IMR-90 (cell line): ENCODE data around the gene PLPP7. TPM values are rescaled to one million over a fixed set of nuclear protein-coding genes. Genes with fewer than 3 reads are reported as not detected.

Source experiments
- ATAC-seq: fragments of 200-7000 bp; cut with Tn5 transposase; 2 replicates; pipeline ENCODE4 v1.9.1; 2020; ENCODE audit warnings: low read depth, mild to moderate bottlenecking, moderate library complexity
- BruUV-seq: library from RNA; stranded (reverse); fragments of 400-500 nt; replicated peaks from 2 replicates; lab custom pipeline; 2021; lab: Mats Ljungman, UMichigan
- CTCF ChIA-PET: fragments of 300-600 bp; formaldehyde crosslinking; extraction: SDS; loops from one replicate; lab custom pipeline; 2021; ENCODE audit warnings: antibody characterized with exemption; lab: Yijun Ruan, JAX
- POLR2A ChIA-PET: fragments of 300-600 bp; sonication (Branson Sonifier 250); formaldehyde crosslinking; loops from one replicate; lab custom pipeline; 2022; ENCODE audit warnings: antibody characterized with exemption; ENCODE audit not compliant: unreplicated experiment; lab: Charles Lee
- DNase-seq: peaks from one replicate; pipeline ENCODE4 v3.0.0; 2013
- H2AFZ ChIP-seq: replicated peaks from 2 replicates; pipeline ENCODE3; 2013; ENCODE audit warnings: low read length, mild to moderate bottlenecking; ENCODE audit not compliant: poor library complexity
- H2AK5ac ChIP-seq: 2 replicates; pipeline ENCODE4 v1.6.1; 2013; ENCODE audit warnings: low read depth, low read length, inconsistent platforms
- H2AK9ac ChIP-seq: replicated peaks from 2 replicates; pipeline ENCODE3; 2013; ENCODE audit warnings: mild to moderate bottlenecking, low read depth, low read length, moderate library complexity; ENCODE audit not compliant: poor library complexity
- H2BK120ac ChIP-seq: 2 replicates; pipeline ENCODE4 v1.6.1; 2013; ENCODE audit warnings: low read depth, low read length, inconsistent platforms
- H2BK15ac ChIP-seq: 3 replicates; pipeline ENCODE4 v1.6.1; 2013; ENCODE audit warnings: low read depth, low read length, inconsistent platforms
- H2BK20ac ChIP-seq: 2 replicates; pipeline ENCODE4 v1.6.1; 2013; ENCODE audit warnings: low read depth, mild to moderate bottlenecking, inconsistent platforms, low read length, moderate library complexity
- H2BK5ac ChIP-seq: 2 replicates; pipeline ENCODE4 v1.6.1; 2013; ENCODE audit warnings: mild to moderate bottlenecking, low read depth, low read length, inconsistent platforms; ENCODE audit not compliant: poor library complexity, severe bottlenecking
- H3K14ac ChIP-seq: replicated peaks from 2 replicates; pipeline ENCODE4 v1.6.1; 2013; ENCODE audit warnings: low read depth, low read length, inconsistent platforms
- H3K18ac ChIP-seq: 2 replicates; pipeline ENCODE4 v1.6.1; 2013; ENCODE audit warnings: low read depth, low read length, control low read depth
- H3K23ac ChIP-seq: 2 replicates; pipeline ENCODE4 v1.6.1; 2013; ENCODE audit warnings: low read depth, low read length, inconsistent platforms
- H3K27ac ChIP-seq: 2 replicates; pipeline ENCODE4 v1.5.1; 2013; ENCODE audit warnings: mild to moderate bottlenecking, control low read depth, low read length; ENCODE audit not compliant: insufficient read depth
- H3K27me3 ChIP-seq: 2 replicates; pipeline ENCODE4 v1.6.1; 2013; ENCODE audit warnings: low read length; ENCODE audit not compliant: control insufficient read depth, insufficient read depth
- H3K36me3 ChIP-seq: 2 replicates; pipeline ENCODE4 v1.6.1; 2013; ENCODE audit warnings: low read length, mixed read lengths; ENCODE audit not compliant: control insufficient read depth, insufficient read depth
- H3K4ac ChIP-seq: 2 replicates; pipeline ENCODE4 v1.6.1; 2013; ENCODE audit warnings: low read depth, low read length, inconsistent platforms
- H3K4me1 ChIP-seq: 2 replicates; pipeline ENCODE4 v1.6.1; 2013; ENCODE audit warnings: low read length, mixed read lengths; ENCODE audit not compliant: control insufficient read depth, insufficient read depth
- H3K4me2 ChIP-seq: 2 replicates; pipeline ENCODE4 v1.6.1; 2013; ENCODE audit warnings: low read depth, mild to moderate bottlenecking, control low read depth, low read length, moderate library complexity
- H3K4me3 ChIP-seq: 2 replicates; pipeline ENCODE4 v1.5.1; 2013; ENCODE audit warnings: low read depth, mild to moderate bottlenecking, control low read depth, low read length, moderate library complexity; ENCODE audit not compliant: insufficient read depth
- H3K56ac ChIP-seq: 2 replicates; pipeline ENCODE4 v1.6.1; 2013; ENCODE audit warnings: low read length, inconsistent platforms; ENCODE audit not compliant: insufficient read depth; ENCODE audit errors: extremely low read depth
- H3K79me1 ChIP-seq, 2 experiments: 2 replicates each; pipeline ENCODE4 v1.6.1; 2013; ENCODE audit warnings: low read length in 2 of 2, inconsistent platforms in 1 of 2, low read depth in 1 of 2
- H3K9ac ChIP-seq: 2 replicates; pipeline ENCODE4 v1.6.1; 2013; ENCODE audit warnings: low read depth, low read length, control low read depth
- H3K9me1 ChIP-seq: 2 replicates; pipeline ENCODE4 v1.6.1; 2013; ENCODE audit warnings: low read length, inconsistent platforms; ENCODE audit not compliant: insufficient read depth
- H3K9me3 ChIP-seq: 2 replicates; pipeline ENCODE4 v1.6.1; 2013; ENCODE audit warnings: low read length; ENCODE audit not compliant: control insufficient read depth, insufficient read depth
- H4K20me1 ChIP-seq: 2 replicates; pipeline ENCODE4 v1.6.1; 2013; ENCODE audit warnings: low read length, inconsistent platforms; ENCODE audit not compliant: insufficient read depth
- H4K5ac ChIP-seq: 2 replicates; pipeline ENCODE4 v1.6.1; 2013; ENCODE audit warnings: mild to moderate bottlenecking, low read depth, low read length, control low read depth
- H4K8ac ChIP-seq, 2 experiments: 2 replicates each; pipeline ENCODE4 v1.6.1; 2013; ENCODE audit warnings: low read depth in 2 of 2, low read length in 2 of 2, control low read depth in 1 of 2, inconsistent platforms in 1 of 2
- H4K91ac ChIP-seq: 2 replicates; pipeline ENCODE4 v1.6.1; 2013; ENCODE audit warnings: low read depth, low read length, inconsistent platforms; ENCODE audit not compliant: insufficient read depth
- BHLHE40 ChIP-seq: fragments of 150-350 bp; IDR thresholded peaks from 2 replicates; pipeline ENCODE4 v1.6.1; 2016; ENCODE audit warnings: mild to moderate bottlenecking, low read depth, low read length
- CEBPB ChIP-seq: IDR thresholded peaks from 2 replicates; pipeline ENCODE4 v1.6.1; 2012; ENCODE audit warnings: low read depth, low read length, improper control_type of control experiment
- CHD1 ChIP-seq: IDR thresholded peaks from 2 replicates; pipeline ENCODE4 v1.6.1; 2012; ENCODE audit warnings: low read depth, low read length, improper control_type of control experiment
- FOS ChIP-seq: fragments of 150-350 bp; IDR thresholded peaks from 2 replicates; pipeline ENCODE4 v1.6.1; 2016; ENCODE audit warnings: low read depth, low read length
- MAFK ChIP-seq: IDR thresholded peaks from 2 replicates; pipeline ENCODE4 v1.6.1; 2012; ENCODE audit warnings: low read depth, low read length, improper control_type of control experiment
- MAZ ChIP-seq: IDR thresholded peaks from 2 replicates; pipeline ENCODE4 v1.6.1; 2012; ENCODE audit warnings: low read depth, mild to moderate bottlenecking, low read length, improper control_type of control experiment, moderate library complexity, borderline replicate concordance
- MXI1 ChIP-seq: IDR thresholded peaks from 2 replicates; pipeline ENCODE4 v1.6.1; 2012; ENCODE audit warnings: low read depth, mild to moderate bottlenecking, low read length, moderate library complexity, borderline replicate concordance
- NFE2L2 ChIP-seq: fragments of 150-350 bp; IDR thresholded peaks from 2 replicates; pipeline ENCODE4 v1.6.1; 2016; ENCODE audit warnings: low read depth, mild to moderate bottlenecking, low read length
- POLR2A ChIP-seq: IDR thresholded peaks from 2 replicates; pipeline ENCODE4 v1.6.1; 2012; ENCODE audit warnings: mild to moderate bottlenecking, low read depth, low read length
- RAD21 ChIP-seq: IDR thresholded peaks from 2 replicates; pipeline ENCODE4 v1.6.1; 2012; ENCODE audit warnings: low read length, improper control_type of control experiment
- RCOR1 ChIP-seq: IDR thresholded peaks from 2 replicates; pipeline ENCODE4 v1.6.1; 2012; ENCODE audit warnings: mild to moderate bottlenecking, low read length, improper control_type of control experiment; ENCODE audit not compliant: insufficient replicate concordance
- RFX5 ChIP-seq: IDR thresholded peaks from 2 replicates; pipeline ENCODE4 v1.8.0; 2012; ENCODE audit warnings: low read depth, mild to moderate bottlenecking, low read length, moderate library complexity
- SMC3 ChIP-seq: fragments of 150-350 bp; IDR thresholded peaks from 2 replicates; pipeline ENCODE4 v1.6.1; 2016; ENCODE audit warnings: low read depth, mild to moderate bottlenecking, antibody characterized with exemption, low read length, moderate library complexity
- WGBS, 2 experiments: methylation state at CpG; one replicate each; pipeline versions ENCODE4 v1.1.5 to v1.1.7; 2013; ENCODE audit warnings: missing lambda C conversion rate in 2 of 2; ENCODE audit not compliant: insufficient read length in 1 of 2; ENCODE audit errors: extremely low coverage in 2 of 2; 5-methylcytosine and 5-hydroxymethylcytosine counted together
- dilution Hi-C: fragments of 300-500 bp; cut with HindIII; formaldehyde crosslinking; loops from one replicate; pipeline ENCODE4 v1.14.3; 2018; ENCODE audit warnings: low sequenced_read_pairs; ENCODE audit not compliant: unreplicated experiment
- in situ Hi-C: fragments of 300-500 bp; cut with MboI; formaldehyde crosslinking; loops from 3 replicates; pipeline ENCODE4 v1.14.3; 2019; ENCODE audit warnings: low sequenced_read_pairs, inconsistent platforms, mixed read lengths
- intact Hi-C: fragments of 100-400 bp; cut with micrococcal nuclease; formaldehyde crosslinking; loops from 2 replicates; pipeline ENCODE4 v1.10.0; 2022
- polyA plus RNA-seq, 3 experiments: library from polyadenylated mRNA; depleted of rRNA; stranded (reverse); fragments of >200 nt; gene quantifications; 2 replicates each; pipeline ENCODE4 v1.2.3, GENCODE V29; 2012; ENCODE audit warnings: low replicate concordance in 1 of 3
- total RNA-seq: library from RNA; depleted of rRNA; stranded (reverse); fragments of >200 nt; gene quantifications from 2 replicates; pipeline ENCODE4 v1.2.3, GENCODE V29; 2012
- TF ChIP-seq, protein P1 (sequence below): fragments of 150-350 bp; IDR thresholded peaks from 2 replicates; pipeline ENCODE4 v1.6.1; 2016; ENCODE audit warnings: low read depth, mild to moderate bottlenecking, low read length, moderate library complexity, borderline replicate concordance
- TF ChIP-seq, protein P2 (sequence below): fragments of 150-350 bp; IDR thresholded peaks from 2 replicates; pipeline ENCODE4 v1.6.1; 2017; ENCODE audit warnings: mild to moderate bottlenecking, antibody characterized with exemption, low read length, low read depth
- TF ChIP-seq, protein P3 (sequence below): conservative IDR thresholded peaks from 2 replicates; pipeline ENCODE4 v1.5.1; 2012; ENCODE audit warnings: mild to moderate bottlenecking, low read depth, low read length, improper control_type of control experiment

Gene PLPP7
- total and polyA plus RNA-seq, 2 of the 4 experiments (the other 2 are of a cell fraction), result 0.54 to 1.2 TPM

DNA sequence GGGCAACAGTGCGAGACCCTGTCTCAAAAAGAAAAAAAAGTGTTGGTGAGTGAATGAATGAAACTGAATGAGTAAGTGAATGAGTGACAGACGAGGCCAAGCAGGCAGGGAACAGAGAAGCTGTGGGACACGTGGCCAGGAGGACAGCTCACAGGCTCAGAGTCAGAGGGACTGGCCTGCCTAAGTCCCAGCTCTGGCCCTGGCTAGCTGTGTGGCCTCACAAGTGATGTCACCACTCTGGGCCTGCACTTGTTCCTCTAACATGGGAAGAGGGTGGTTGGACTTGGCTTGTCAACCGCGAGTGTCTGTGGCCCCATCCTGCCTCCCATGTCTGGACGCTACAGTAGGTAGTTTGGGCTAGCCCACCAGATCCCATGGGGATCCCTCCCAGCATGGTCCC, 4.7 kb upstream of the PLPP7 start:
- H4K8ac ChIP-seq, result no peak overlapping the region
- H4K5ac ChIP-seq, result no peak overlapping the region
- BruUV-seq, result no TSS peak
- peaks cover 50% of the 10 kb centered on the region for H3K27me3 ChIP-seq
- H4K20me1 ChIP-seq, result no peaks in the 10 kb centered on the region
- H3K4me2 ChIP-seq, result no peak overlapping the region
- no peak for TF ChIP-seq CEBPB
- no peak for TF ChIP-seq RFX5
- TF ChIP-seq, protein P1, sequence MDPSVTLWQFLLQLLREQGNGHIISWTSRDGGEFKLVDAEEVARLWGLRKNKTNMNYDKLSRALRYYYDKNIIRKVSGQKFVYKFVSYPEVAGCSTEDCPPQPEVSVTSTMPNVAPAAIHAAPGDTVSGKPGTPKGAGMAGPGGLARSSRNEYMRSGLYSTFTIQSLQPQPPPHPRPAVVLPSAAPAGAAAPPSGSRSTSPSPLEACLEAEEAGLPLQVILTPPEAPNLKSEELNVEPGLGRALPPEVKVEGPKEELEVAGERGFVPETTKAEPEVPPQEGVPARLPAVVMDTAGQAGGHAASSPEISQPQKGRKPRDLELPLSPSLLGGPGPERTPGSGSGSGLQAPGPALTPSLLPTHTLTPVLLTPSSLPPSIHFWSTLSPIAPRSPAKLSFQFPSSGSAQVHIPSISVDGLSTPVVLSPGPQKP, result no peak
- TF ChIP-seq NFE2L2, result no peak
- TF ChIP-seq SMC3, result no peak
- no peak for TF ChIP-seq RAD21
- TF ChIP-seq CHD1, result no peak
- TF ChIP-seq MXI1, result no peak
- TF ChIP-seq, protein P2, sequence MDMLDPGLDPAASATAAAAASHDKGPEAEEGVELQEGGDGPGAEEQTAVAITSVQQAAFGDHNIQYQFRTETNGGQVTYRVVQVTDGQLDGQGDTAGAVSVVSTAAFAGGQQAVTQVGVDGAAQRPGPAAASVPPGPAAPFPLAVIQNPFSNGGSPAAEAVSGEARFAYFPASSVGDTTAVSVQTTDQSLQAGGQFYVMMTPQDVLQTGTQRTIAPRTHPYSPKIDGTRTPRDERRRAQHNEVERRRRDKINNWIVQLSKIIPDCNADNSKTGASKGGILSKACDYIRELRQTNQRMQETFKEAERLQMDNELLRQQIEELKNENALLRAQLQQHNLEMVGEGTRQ, result no peak
- TF ChIP-seq RCOR1, result no peak
- no peak for TF ChIP-seq FOS
- no peak for TF ChIP-seq MAFK
- TF ChIP-seq MAZ, result no peak
- TF ChIP-seq POLR2A, result no peak
- no peak for TF ChIP-seq BHLHE40
- TF ChIP-seq, protein P3, sequence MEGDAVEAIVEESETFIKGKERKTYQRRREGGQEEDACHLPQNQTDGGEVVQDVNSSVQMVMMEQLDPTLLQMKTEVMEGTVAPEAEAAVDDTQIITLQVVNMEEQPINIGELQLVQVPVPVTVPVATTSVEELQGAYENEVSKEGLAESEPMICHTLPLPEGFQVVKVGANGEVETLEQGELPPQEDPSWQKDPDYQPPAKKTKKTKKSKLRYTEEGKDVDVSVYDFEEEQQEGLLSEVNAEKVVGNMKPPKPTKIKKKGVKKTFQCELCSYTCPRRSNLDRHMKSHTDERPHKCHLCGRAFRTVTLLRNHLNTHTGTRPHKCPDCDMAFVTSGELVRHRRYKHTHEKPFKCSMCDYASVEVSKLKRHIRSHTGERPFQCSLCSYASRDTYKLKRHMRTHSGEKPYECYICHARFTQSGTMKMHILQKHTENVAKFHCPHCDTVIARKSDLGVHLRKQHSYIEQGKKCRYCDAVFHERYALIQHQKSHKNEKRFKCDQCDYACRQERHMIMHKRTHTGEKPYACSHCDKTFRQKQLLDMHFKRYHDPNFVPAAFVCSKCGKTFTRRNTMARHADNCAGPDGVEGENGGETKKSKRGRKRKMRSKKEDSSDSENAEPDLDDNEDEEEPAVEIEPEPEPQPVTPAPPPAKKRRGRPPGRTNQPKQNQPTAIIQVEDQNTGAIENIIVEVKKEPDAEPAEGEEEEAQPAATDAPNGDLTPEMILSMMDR, result no peak
- in situ Hi-C loops, result no loop called here
- no peak overlapping the region for H3K23ac ChIP-seq
- dilution Hi-C loops, result no loop called here
- no peak overlapping the region for H2BK120ac ChIP-seq
- ChIA-PET CTCF (no interaction called here), POLR2A (no interaction called here)
- H2BK15ac ChIP-seq, result no peak overlapping the region
- ATAC-seq (no peak), DNase-seq (no peak)
- H3K4ac ChIP-seq, result no peak overlapping the region
- H3K18ac ChIP-seq, result no peak overlapping the region
- 54% methylated on average over 3 of the region's 6 CpGs; no CpG with 5 or more reads in 1 of the 2 experiments for WGBS, 2 experiments
- no peak overlapping the region for H3K9ac ChIP-seq
- intact Hi-C loops, result no loop called here
- no peaks in the 10 kb centered on the region for H3K4me1 ChIP-seq
- no peak overlapping the region for H4K91ac ChIP-seq
- H2AK9ac ChIP-seq, result no peak overlapping the region
- H3K9me1 ChIP-seq, result peaks cover 5% of the 10 kb centered on the region; the same call in 1 of the 2 replicates
- no peak overlapping the region for H2AFZ ChIP-seq
- H3K9me3 ChIP-seq, result no peaks in the 10 kb centered on the region
- H2BK5ac ChIP-seq, result no peak overlapping the region
- H2BK20ac ChIP-seq, result no peak overlapping the region
- no peaks in the 10 kb centered on the region for H3K36me3 ChIP-seq
- H2AK5ac ChIP-seq, result no peak overlapping the region
- no peak overlapping the region for H3K27ac ChIP-seq
- H3K4me3 ChIP-seq, result no peak overlapping the region
- H3K56ac ChIP-seq, result no peak overlapping the region
- H3K79me1 ChIP-seq, result no peaks in the 10 kb centered on the region
- H3K14ac ChIP-seq, result no peak overlapping the region
